Panc1 (cell line): Measurements from ENCODE around the gene GCNT3.

Source experiments
- REST ChIP-seq, 2 experiments: IDR thresholded peaks; 2 replicates each; pipeline ENCODE4 v1.6.1; 2011 to 2012; ENCODE audit warnings: low read depth in 2 of 2, control low read depth in 1 of 2, low read length in 1 of 2, mild to moderate bottlenecking in 1 of 2, moderate library complexity in 1 of 2; ENCODE audit not compliant: insufficient read depth in 1 of 2
- TF ChIP-seq, protein P1 (sequence below): fragments of 450-650 bp; IDR thresholded peaks from 2 replicates; pipeline ENCODE4 v1.5.1; 2017; ENCODE audit warnings: mild to moderate bottlenecking

DNA sequence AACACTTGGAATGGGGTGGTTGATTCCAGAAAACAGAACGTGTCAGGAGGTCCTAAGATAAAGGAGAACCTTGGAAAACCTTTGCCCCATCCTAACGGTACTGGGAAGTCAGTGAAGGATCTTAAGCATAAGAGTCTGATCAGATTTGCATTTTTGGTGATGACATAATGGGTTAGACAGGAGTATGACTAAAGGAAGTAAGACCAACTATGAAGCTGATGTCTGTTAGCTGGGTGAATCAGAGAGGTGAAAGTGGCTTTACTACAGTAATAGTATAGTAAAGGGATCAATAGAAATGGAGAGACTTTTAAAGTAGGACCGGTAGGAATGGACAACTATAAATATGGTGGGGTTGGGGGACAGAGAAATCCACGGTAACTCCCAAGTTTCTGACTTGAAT is 33.2 kb downstream of the GCNT3 start:
- TF ChIP-seq, protein P1, sequence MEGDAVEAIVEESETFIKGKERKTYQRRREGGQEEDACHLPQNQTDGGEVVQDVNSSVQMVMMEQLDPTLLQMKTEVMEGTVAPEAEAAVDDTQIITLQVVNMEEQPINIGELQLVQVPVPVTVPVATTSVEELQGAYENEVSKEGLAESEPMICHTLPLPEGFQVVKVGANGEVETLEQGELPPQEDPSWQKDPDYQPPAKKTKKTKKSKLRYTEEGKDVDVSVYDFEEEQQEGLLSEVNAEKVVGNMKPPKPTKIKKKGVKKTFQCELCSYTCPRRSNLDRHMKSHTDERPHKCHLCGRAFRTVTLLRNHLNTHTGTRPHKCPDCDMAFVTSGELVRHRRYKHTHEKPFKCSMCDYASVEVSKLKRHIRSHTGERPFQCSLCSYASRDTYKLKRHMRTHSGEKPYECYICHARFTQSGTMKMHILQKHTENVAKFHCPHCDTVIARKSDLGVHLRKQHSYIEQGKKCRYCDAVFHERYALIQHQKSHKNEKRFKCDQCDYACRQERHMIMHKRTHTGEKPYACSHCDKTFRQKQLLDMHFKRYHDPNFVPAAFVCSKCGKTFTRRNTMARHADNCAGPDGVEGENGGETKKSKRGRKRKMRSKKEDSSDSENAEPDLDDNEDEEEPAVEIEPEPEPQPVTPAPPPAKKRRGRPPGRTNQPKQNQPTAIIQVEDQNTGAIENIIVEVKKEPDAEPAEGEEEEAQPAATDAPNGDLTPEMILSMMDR = no peak
- no peak for TF ChIP-seq REST (IDR thresholded peaks at IDR 0.05; ENCODE audit: insufficient read depth in 1 of 2, low read depth in 2 of 2, low read length in 1 of 2)
